Cardiac muscle cell (in vitro differentiated cells and primary cell): Measurements from ENCODE around the gene VPS54. TPM values are rescaled to one million over a fixed set of nuclear protein-coding genes. Genes with fewer than 3 reads are reported as not detected.
A peak's percentile ranks its signal among the peaks of the same experiment; 100 is the strongest.

Experiments used
- DNase-seq, 2 donors: peaks; one replicate each; pipeline versions ENCODE4 v3.0.0 to v3.0.0-alpha.2; 2010 to 2017; ENCODE audit warnings: low read depth in 1 of 2, low spot score in 1 of 2
- H3K27ac ChIP-seq: fragments of 200-600 bp; sonication (generic); 2 replicates; pipeline ENCODE4 v1.5.1; 2016
- H3K27me3 ChIP-seq: fragments of 200-600 bp; sonication (generic); 2 replicates; pipeline ENCODE4 v1.6.0; 2016; ENCODE audit warnings: control low read depth
- H3K36me3 ChIP-seq: fragments of 200-600 bp; sonication (generic); 2 replicates; pipeline ENCODE4 v1.5.1; 2016; ENCODE audit warnings: control low read depth
- H3K4me1 ChIP-seq: fragments of 200-600 bp; sonication (generic); 2 replicates; pipeline ENCODE4 v1.8.1; 2017; ENCODE audit warnings: low read depth, mild to moderate bottlenecking, mixed run types
- H3K4me3 ChIP-seq: fragments of 200-600 bp; sonication (generic); 2 replicates; pipeline ENCODE4 v1.5.1; 2016; ENCODE audit warnings: mild to moderate bottlenecking
- H3K9me3 ChIP-seq: fragments of 200-600 bp; sonication (generic); 2 replicates; pipeline ENCODE4 v1.5.1; 2017; ENCODE audit warnings: low read depth, mild to moderate bottlenecking, control low read depth
- polyA plus RNA-seq: library from polyadenylated mRNA; unstranded; fragments of >200 nt; fragmentation: Nextera tagmentation; extraction: Ambion mirVana; gene quantifications from 2 replicates; pipeline ENCODE4 v1.2.1, GENCODE V29; 2016
- total RNA-seq: library from RNA; depleted of rRNA; stranded (reverse); fragments of >200 nt; gene quantifications from 2 replicates; pipeline ENCODE4 v1.2.3, GENCODE V29; 2016
- TF ChIP-seq, protein P1 (sequence below): IDR thresholded peaks from 2 replicates; pipeline ENCODE4 v1.5.1; 2012; ENCODE audit warnings: low read depth, mild to moderate bottlenecking, low read length

Gene VPS54
- total and polyA plus RNA-seq, 2 experiments from 2014 or later: 18.7 to 22.4 TPM

GRCh38 chr2:63984606-63985359, 34.4 kb downstream of the VPS54 start:
- no peaks in the 10 kb centered on the region for H3K9me3 ChIP-seq
- DNase-seq: no peak
- no peaks in the 10 kb centered on the region for H3K4me1 ChIP-seq
- no peak overlapping the region for H3K27ac ChIP-seq
- H3K36me3 ChIP-seq: peaks cover 26% of the 10 kb centered on the region
- H3K27me3 ChIP-seq: no peaks in the 10 kb centered on the region
- no peak overlapping the region for H3K4me3 ChIP-seq
- TF ChIP-seq, protein P1, sequence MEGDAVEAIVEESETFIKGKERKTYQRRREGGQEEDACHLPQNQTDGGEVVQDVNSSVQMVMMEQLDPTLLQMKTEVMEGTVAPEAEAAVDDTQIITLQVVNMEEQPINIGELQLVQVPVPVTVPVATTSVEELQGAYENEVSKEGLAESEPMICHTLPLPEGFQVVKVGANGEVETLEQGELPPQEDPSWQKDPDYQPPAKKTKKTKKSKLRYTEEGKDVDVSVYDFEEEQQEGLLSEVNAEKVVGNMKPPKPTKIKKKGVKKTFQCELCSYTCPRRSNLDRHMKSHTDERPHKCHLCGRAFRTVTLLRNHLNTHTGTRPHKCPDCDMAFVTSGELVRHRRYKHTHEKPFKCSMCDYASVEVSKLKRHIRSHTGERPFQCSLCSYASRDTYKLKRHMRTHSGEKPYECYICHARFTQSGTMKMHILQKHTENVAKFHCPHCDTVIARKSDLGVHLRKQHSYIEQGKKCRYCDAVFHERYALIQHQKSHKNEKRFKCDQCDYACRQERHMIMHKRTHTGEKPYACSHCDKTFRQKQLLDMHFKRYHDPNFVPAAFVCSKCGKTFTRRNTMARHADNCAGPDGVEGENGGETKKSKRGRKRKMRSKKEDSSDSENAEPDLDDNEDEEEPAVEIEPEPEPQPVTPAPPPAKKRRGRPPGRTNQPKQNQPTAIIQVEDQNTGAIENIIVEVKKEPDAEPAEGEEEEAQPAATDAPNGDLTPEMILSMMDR: no peak

DNA sequence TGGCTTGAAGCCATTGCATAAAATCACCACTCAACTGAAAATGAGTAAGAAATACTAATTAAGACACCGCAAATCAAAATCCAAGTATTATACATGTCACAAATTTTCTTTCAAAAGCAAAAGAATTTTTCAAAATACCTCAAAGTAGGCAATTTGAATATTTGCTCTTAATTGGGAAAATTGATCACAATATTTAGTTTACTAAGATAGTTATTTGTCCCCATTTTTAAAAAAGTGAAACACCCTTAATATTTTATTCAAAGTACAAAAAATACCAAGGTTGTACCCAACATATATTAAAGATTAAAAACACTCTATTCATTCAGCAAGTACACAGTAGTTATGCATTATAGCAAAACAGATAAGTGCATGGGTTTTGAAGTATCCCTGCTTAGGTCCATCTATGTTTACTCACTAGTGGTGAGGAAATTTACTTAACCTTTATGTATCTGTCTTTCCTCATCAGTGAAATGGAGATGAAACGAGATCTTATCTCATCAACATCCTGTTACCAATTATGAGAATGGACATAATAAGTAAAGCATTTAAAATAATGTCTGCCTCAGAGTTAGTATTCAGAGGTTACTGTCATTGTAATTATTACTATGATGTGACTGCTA, 35.1 kb downstream of the VPS54 start:
- TF ChIP-seq, protein P1: no peak
- Histone ChIP-seq H3K9me3 (no peaks in the 10 kb centered on the region), H3K27me3 (no peaks in the 10 kb centered on the region), H3K4me1 (no peaks in the 10 kb centered on the region), H3K4me3 (no peak overlapping the region), H3K27ac (no peak overlapping the region), H3K36me3 (peaks cover 27% of the 10 kb centered on the region)
- DNase-seq: peak in 1 of 2 donors; percentile 9

GRCh38 chr2:63982335-63982734, 36.9 kb downstream of the VPS54 start:
- DNase-seq: no peak
- peak overlapping the region; percentile 30 for H3K27ac ChIP-seq
- TF ChIP-seq, protein P1: no peak
- peaks cover 27% of the 10 kb centered on the region for H3K36me3 ChIP-seq
- no peaks in the 10 kb centered on the region for H3K9me3 ChIP-seq
- H3K27me3 ChIP-seq: no peaks in the 10 kb centered on the region
- no peaks in the 10 kb centered on the region for H3K4me1 ChIP-seq
- no peak overlapping the region for H3K4me3 ChIP-seq

DNA sequence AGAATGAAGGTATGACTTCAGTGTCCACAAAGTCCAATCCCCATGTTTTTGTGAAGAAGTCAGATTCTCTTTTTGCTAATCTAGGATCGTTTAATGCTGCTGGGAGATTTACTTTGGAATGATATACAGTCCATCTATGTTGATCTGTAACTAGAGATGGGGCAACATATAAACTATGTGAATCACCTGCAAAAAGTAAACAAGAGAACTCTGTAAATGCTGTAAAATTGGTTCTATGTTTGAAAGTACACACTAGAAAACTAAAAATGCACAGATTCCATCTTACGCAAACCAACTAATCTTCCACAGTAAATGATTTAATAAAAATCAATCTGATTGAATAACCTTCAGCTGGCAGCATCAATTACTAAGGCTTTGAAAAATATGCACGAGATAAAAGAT, 37.5 kb downstream of the VPS54 start:
- H3K36me3 ChIP-seq: peaks cover 27% of the 10 kb centered on the region
- TF ChIP-seq, protein P1: no peak
- no peaks in the 10 kb centered on the region for H3K9me3 ChIP-seq
- H3K27ac ChIP-seq: no peak overlapping the region
- no peaks in the 10 kb centered on the region for H3K4me1 ChIP-seq
- no peak overlapping the region for H3K4me3 ChIP-seq
- H3K27me3 ChIP-seq: no peaks in the 10 kb centered on the region
- no peak for DNase-seq

DNA sequence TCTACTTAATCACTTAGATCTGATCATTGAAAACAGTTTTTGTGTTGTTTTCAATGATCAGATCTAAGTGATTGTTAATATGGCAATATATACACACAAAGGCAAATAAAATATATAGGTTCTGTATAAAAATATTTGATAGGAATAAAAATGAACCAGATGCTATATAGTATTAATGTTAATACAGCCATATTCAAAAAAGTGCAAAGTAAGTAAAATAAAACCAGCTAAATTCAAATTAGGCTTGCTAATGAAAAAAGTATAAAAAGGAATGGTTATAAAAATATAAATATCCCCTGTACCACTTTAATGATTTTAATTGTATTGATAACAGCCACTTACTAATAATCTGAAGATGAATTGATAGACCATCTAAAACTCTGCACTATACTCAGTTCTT, 38.4 kb downstream of the VPS54 start:
- peaks cover 27% of the 10 kb centered on the region for H3K36me3 ChIP-seq

More for the DNA sequence above, 38.4 kb downstream of the VPS54 start:
- Histone ChIP-seq H3K27me3 (no peaks in the 10 kb centered on the region), H3K4me3 (no peak overlapping the region), H3K27ac (no peak overlapping the region), H3K9me3 (no peaks in the 10 kb centered on the region), H3K4me1 (no peaks in the 10 kb centered on the region)
- no peak for DNase-seq
- TF ChIP-seq, protein P1: no peak
